Measurements from ENCODE around the gene PTPN13.

- TF ChIP-seq HNF4A (conservative IDR thresholded peaks at IDR 0.05) = no peak
- no peak for TF ChIP-seq CTCF (IDR thresholded peaks at IDR 0.05; ENCODE audit: low read depth, low read length, missing input control)
- TF ChIP-seq TAF1 (conservative IDR thresholded peaks at IDR 0.05) = no peak
Measured at GRCh38 chr4:86841309-86841708, 247.2 kb downstream of the PTPN13 start.

Measured in liver (tissue), 3 donors.